GM18858 (cell line): ENCODE data around the gene ALCAM.

Experiments used
- ATAC-seq: cut with Tn5 transposase; IDR thresholded peaks from one replicate; pipeline ENCODE4 v1.9.1; 2021; ENCODE audit not compliant: unreplicated experiment

ALCAM gene

GRCh38 chr3:105470851-105471250 is 104.1 kb downstream of the ALCAM start:
- ATAC-seq = no peak

DNA sequence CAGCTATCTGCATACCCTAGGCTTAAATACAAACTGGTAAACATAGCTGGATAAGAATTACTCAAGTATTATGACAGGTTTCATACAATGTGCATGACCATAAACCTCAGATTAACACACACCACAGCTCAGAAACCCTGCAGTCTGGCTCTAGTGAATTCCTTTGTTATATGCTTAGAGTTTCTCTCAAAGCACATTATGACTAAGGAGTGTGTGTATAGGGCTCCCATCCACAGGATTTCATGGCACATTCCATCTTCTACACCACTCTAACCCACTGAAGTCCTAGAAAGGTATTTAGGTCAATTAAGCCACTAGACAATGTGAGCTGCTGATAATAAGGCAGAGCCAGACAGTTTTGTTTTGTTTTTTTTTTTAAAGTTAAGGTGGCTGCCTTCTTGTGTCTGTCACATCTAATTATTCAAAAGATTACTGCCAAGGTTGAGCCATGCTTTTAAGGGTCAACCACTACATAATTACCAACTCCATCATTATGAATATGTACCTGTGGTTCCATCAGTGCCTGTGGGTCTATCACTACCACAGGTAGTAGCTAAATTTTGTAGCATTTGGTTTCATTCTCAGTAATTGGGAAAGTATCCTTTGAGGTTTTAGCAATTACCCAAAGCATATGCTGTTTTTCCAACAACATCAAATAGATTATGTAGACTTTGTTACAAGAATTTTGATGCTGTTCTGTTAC is 107.0 kb downstream of the ALCAM start:
- peak; percentile 74 for ATAC-seq

DNA sequence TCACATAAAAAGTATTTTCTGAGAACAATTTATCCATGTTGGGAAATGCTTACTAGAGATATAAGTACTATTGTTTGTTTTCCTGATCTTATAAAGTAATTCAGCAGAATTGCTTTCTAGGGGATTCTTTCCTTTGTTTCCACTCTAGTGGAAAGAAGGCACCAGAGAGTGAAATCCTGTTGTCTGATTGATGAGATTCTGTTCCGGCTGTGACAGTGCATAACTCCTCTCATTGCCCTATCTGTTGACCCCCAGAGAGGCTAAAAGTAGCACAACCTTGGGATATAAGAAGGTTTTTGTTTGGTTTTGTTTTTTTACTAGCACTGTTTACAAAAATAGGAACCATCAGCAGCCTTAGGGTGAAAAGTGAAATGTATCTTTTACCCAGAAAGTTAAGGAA is 114.1 kb downstream of the ALCAM start:
- ATAC-seq = no peak

- ATAC-seq = no peak
Observed at GRCh38 chr3:105483476-105483875, 116.8 kb downstream of the ALCAM start.

- no peak for ATAC-seq
Observed at GRCh38 chr3:105490045-105490444, 123.3 kb downstream of the ALCAM start.

DNA sequence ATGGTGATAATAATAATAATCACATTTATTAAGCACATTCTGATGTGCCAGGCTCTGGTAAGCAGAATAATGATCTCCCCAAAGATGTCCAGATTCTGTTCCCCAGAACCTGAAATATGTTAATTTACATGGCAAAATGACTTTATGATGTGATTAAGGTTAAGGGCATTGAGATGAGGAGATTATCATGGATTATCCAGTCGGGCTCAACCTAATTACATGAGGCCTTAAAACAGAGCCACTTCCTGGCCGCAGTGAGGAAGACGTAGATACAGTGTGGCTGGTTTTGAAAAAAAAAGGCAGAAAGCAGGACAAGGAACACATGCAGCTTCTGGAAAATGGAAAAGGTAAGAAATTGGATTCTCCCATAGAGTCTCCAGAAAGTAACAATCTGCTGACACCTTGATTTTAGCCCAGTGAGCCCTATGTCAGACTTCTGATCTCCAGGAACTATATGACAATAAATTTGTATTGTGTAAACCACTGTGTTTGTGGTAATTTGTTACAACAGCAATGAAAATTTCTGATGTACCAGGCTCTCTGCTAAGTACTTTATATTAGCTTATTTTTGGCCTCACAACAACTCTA is 126.7 kb downstream of the ALCAM start:
- no peak for ATAC-seq

DNA sequence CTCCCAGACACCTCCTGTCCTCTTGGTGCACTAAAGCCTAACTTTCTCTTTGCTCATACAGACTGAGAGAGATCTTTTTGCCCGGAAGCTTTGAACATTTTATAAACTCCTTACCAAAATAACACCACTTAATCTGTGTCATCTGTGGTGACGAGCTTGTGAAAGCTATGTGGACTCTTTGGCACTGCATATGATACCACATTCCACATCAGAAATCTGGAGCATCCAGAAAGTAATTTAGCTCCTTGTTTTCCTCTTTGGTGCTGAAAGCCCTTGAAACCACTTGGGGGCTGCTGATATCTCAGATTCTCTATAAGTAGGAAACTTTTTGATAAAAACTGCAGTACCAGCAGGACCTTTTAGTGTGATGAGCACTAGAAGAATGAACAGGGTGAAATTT is 128.3 kb downstream of the ALCAM start:
- no peak for ATAC-seq

- ATAC-seq = no peak
Observed at GRCh38 chr3:105496343-105496742, 129.6 kb downstream of the ALCAM start.

DNA sequence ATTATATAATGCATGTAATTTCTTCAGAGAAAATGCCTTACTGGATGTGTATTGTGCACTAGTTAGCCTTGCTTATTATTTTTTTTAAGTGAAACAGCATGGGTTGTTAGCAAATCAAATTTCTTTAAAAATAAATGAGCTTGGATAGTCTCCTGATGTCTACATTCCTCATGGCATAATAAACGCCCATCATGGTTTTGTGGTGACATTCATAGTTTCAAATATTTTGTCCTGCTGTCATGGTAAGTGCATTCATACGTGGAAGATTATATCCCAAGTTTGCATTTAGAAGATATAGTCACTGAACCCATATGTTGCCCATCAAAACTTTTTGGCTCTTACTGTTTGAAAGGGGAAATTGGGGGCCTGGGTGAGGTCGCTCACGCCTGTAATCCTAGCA is 130.7 kb downstream of the ALCAM start:
- ATAC-seq = no peak

GRCh38 chr3:105499961-105500360 is 133.3 kb downstream of the ALCAM start:
- ATAC-seq = no peak

GRCh38 chr3:105502333-105502732 is 135.6 kb downstream of the ALCAM start:
- no peak for ATAC-seq

GRCh38 chr3:105503191-105503593 is 136.5 kb downstream of the ALCAM start:
- no peak for ATAC-seq

- no peak for ATAC-seq
Observed at GRCh38 chr3:105504440-105504951, 137.8 kb downstream of the ALCAM start.

GRCh38 chr3:105505170-105505569 is 138.5 kb downstream of the ALCAM start:
- ATAC-seq = no peak

GRCh38 chr3:105511031-105511430 is 144.3 kb downstream of the ALCAM start:
- ATAC-seq = no peak

GRCh38 chr3:105512061-105512460 is 145.4 kb downstream of the ALCAM start:
- ATAC-seq = no peak

GRCh38 chr3:105513042-105513441 is 146.3 kb downstream of the ALCAM start:
- ATAC-seq = no peak

DNA sequence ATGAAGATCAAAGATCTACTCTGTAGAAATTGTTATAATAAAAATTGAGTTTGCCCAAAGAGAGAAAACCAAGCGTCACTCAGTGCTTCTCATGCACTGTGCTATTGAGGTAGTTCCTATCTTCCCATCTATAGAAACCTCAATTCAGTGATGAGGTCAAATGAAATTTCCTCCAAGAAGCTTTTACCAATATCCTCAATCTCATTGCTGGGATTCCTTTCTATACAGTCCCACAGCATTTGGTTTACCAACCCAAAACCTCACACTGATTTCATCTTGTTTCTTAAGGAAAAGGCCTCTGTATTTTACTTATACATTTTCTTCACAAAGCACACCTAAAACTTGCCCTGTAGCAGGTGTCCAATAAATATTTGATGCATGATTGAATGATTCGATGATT is 147.2 kb downstream of the ALCAM start:
- ATAC-seq = no peak

GRCh38 chr3:105515372-105515771 is 148.7 kb downstream of the ALCAM start:
- ATAC-seq = no peak

GRCh38 chr3:105516972-105517371 is 150.3 kb downstream of the ALCAM start:
- ATAC-seq = no peak

DNA sequence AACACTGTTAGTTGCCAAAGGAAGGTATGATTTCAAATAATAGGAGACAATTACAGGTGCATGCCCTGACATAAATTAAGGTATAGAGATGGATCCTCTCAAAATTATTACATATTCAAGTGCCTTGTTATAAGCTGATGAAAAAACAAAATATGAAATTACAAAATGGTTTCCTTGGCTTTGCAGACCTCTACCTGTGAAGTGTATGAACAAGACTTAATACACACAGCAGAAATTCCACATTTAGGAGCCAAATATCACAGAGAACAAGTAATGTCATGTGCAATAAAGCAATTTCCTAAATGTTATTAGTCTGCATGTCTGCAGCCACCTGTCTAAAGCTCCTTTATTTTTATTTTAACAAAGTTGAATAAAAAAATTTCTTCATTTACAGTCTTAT is 151.5 kb downstream of the ALCAM start:
- ATAC-seq = no peak

DNA sequence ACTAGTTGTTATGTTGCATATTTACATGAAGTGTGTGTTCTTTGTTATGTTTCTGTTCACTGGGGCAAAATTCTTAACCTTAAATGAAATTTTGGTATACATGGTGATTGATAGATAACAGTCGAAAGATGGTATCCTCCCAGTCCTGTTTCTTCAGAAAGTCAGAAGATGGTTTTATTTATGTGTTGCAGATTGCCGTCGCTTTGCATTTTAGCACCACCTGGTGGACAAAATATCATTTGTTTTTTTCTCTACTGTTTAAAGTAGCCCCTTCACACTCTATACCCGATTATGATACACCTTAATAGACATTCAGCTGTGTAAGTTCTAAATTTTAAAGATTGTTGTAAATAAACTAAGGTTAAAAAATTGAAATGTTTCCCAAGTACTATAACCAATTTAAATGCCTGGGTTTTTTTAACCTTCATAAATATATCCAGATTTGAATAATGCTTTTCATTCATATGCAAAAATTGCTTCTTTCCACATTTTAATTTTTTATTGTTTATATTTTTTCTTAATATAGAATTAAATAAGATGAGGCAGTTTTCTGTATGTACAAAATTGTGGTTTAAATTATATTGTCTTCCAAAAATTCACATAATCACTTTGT is 152.2 kb downstream of the ALCAM start:
- peak; percentile 93 for ATAC-seq
